ENCODE results near the gene MAN1B1.

MAN1B1 gene

DNA sequence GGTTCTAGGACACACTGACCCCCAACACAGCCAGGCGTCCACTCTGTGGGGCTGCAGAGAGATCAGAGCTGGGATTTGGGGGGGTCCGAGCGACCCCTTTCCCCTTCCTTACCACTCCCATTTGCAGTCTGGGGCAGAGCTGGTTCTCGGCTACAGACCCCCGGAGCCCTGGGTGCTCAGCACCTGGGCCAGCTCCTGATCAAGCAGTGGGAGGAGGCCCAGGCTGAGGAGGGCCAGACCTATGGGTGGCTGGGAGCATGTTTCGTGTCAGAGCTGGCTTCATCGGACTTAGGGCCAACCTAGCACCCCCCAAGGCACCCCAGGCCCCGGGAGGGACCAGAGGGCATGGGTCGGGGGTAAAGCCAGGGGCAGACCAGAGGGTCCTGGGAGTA is 59.7 kb downstream of the MAN1B1 start:
- no peak for DNase-seq (ENCODE audit: low read depth)

DNA sequence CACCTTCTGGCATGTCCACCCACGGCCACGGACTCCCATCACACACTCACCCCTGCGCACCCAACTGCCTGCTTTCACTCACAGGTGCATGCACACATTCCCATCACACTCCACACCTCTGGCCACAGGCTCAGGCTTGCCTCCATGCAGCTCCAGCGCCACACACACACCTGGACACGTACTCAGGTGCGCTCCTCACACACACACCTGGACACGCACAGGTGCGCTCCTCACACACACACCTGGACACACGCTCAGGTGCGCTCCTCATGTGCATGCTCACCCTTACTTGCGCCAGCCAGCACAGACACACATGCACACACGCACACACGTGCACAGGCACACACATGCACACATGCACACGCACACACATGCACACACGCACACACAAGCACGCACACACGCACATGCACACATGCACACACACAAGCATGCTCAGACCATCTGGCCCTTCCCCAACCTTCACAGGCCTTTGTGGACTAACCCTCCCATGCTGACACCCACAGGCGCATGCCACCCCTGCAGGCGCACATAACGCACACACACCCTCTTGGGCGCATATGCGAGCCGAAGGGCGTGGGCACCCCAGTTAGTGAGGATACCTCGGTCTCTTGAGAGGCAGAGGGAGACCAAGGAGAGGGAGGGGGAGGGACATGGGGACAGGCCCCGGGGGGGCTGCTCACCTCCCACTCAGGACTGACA is 60.5 kb downstream of the MAN1B1 start:
- DNase-seq (ENCODE audit: low read depth): no peak

DNA sequence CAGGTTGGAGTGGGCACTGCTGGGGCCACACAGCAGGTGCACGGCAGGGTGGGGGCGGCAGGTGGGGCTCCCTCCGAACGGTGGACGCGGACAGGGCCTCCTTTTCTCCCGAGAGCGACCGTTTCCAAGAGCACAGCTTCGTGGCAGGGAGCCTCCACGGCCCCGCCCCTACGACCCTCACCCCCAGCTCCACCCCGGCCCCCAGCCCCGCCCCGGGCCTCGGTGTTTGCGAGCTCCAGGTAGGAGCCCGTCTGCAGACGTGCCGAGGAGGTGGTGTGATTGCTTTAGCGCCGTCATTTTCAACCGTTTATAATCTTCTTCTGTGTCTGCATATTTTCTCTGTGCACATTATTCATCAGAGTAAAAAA is 61.0 kb downstream of the MAN1B1 start:
- DNase-seq (ENCODE audit: low read depth): no peak

DNA sequence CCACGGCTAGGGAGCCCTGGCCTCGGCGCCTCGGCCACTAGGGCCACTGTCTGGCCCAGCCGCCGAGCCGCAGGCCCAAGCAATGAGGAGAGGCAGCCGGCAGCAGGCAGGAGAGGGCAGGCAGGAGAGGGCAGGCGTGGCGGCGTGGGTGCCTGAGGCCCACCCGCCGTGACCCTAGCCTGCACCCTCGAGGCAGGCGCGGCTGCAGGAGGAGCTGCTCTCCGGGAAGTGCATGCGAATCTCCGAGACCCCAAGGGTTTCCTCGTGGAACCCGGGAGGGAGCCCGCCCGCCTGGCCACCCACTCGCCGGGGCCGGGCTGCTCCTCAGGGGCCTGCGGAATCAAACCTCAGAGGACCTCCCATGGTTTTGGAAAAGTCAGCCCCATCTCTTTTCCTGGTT is 61.5 kb downstream of the MAN1B1 start:
- DNase-seq (ENCODE audit: low read depth): no peak

DNA sequence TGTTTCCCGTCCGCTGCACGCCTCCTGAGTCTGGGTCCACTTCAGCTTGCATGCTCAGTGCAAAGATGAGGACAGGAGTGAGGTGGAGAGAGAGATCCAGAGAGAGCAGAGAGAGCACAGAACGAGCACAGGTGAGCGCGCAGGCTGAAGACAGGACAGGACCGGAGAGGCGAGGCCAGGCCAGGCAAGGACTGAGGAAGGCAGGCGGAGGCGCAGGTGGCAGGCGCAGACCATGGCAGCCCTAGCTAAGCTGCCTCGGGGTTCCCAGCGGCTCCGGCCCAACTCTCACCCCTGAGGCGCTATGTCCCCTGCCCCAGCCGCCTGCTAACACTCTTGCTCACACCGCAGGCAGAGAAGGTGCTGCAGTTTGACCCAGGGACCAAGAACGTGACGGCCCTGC is 61.9 kb downstream of the MAN1B1 start:
- DNase-seq (ENCODE audit: low read depth): no peak

DNA sequence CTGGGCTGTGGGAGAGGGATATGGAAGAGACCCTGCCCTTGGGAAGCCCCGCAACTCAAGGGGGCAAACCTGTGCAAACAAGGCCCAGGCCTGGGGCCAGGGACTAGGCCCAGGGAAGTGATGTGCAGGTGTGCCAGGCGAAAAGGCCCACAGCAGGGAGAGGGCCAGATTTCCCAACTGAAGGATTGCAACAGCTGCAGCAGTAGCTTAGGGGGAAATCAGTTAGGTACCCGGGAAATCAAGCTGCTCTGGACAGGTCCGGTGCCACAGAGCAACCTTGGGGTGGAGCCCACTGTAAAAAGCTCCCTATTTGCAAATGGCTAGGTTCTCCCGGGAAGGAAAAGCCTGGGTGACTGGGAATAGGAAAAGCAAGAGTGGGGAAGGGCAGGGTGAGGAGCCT is 62.6 kb downstream of the MAN1B1 start:
- DNase-seq (ENCODE audit: low read depth): no peak

DNA sequence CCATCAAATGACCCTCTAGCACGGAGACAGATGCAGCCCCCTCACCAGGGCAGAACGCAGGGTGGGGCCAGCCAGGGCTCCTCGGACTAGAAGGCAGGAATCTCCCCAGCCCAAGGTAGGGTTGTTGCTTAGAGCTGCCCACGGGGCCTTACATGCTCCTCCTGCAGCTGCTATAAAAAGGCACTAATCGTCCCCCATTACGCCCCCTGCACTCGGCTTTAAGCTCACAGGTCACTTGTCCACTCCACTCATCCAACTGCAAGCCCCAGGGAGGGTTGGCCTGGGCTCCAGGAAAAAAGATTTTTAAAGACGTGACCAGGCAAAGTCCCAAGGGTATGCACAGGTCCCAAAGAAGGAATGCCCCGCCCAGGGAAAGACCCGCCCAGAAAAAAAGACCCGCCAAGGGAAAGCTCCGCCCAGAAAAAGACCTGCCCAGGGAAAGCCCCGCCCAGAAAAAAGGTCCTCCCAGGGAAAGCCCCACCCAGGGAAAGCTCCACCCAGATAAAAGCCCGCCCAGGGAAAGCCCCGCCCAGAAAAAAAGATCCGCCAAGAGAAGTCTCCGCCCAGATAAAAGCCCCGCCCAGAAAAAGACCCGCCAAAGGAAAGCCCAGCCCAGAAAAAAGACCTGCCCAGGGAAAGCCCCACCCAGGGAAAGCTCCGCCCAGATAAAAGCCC is 63.3 kb downstream of the MAN1B1 start:
- DNase-seq (ENCODE audit: low read depth): peak; percentile 83

DNA sequence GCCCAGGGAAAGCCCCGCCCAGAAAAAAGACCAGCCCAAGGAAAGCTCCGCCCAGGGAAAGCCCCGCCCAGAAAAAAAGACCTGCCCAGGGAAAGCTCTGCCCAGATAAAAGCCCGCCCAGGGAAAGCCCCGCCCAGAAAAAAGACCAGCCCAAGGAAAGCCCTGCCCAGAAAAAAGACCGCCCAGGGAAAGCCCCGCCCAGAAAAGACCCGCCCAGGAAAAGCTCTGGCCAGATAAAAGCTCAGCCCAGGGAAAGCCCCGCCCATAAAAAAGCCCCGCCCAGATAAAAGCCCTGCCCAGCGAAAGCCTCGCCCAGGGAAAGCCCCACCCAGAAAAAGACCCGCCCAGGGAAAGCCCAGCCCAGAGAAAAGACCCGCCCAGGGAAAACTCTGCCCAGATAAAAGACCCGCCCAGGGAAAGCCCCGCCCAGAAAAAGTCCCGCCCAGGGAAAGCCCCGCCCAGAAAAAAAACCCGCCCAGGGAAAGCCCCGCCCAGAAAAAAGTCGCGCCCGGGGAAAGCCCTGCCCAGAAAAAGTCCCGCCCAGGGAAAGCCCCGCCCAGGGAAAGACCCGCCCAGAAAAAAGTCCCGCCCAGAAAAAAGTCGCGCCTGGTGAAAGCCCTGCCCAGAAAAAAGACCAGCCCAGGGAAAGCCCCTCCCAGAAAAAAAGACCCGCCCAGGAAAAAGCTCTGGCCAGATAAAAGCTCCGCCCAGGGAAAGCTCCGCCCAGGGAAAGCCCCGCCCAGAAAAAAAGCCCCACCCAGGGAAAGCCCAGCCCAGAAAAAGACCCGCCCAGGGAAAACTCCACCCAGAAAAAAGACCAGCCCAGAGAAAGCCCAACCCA is 64.1 kb downstream of the MAN1B1 start:
- peak; percentile 81 for DNase-seq (ENCODE audit: low read depth)

DNA sequence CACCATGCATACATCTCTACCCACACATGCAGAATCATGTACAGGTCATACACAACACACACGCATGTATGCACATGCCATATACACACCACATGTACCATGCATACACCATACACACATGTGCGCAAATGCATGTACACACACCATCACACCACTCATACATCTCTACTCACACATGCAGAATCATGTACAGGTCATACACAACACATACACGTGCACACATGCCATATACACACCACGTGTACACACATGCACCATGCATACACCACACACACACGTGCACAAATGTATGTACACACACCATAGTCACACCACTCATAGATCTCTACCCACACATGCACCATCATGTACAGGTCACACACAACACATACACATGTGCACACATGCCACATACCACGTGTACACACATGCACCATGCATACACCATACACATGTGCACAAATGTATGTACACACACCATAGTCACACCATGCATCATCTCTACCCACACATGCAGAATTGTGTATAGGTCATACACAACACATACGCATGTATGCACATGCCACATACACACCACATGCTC is 66.1 kb downstream of the MAN1B1 start:
- DNase-seq (ENCODE audit: low read depth): no peak

DNA sequence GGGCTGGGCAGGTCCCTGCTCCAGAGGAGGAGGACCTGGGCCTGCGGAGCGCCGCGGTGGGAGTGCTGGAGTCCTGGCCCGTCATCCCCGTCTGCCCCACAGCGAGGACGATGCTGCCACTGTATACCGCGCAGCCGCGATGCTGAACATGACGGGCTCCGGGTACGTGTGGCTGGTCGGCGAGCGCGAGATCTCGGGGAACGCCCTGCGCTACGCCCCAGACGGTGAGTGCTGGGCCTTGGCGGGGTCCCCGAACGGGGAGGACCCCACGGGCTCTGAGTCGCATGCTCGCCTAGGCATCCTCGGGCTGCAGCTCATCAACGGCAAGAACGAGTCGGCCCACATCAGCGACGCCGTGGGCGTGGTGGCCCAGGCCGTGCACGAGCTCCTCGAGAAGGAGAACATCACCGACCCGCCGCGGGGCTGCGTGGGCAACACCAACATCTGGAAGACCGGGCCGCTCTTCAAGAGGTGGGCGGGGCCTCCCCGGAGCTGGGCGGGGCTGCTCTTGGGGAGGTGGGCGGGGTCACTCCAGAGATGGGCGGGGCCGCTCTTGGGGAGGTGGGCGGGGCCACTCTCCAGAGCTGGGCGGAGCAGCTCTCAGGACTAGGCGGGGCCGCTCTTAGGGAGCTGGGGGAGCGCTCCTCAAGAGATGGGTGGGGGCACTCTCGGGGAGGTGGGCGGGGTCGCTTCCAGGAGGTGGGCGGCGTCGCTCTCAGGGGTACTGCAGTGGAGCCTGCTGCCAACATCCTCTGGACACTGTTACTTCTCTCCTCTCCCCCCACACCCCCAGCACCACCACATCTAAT is 70.0 kb downstream of the MAN1B1 start:
- peak; percentile 73 for DNase-seq (ENCODE audit: low read depth)

DNA sequence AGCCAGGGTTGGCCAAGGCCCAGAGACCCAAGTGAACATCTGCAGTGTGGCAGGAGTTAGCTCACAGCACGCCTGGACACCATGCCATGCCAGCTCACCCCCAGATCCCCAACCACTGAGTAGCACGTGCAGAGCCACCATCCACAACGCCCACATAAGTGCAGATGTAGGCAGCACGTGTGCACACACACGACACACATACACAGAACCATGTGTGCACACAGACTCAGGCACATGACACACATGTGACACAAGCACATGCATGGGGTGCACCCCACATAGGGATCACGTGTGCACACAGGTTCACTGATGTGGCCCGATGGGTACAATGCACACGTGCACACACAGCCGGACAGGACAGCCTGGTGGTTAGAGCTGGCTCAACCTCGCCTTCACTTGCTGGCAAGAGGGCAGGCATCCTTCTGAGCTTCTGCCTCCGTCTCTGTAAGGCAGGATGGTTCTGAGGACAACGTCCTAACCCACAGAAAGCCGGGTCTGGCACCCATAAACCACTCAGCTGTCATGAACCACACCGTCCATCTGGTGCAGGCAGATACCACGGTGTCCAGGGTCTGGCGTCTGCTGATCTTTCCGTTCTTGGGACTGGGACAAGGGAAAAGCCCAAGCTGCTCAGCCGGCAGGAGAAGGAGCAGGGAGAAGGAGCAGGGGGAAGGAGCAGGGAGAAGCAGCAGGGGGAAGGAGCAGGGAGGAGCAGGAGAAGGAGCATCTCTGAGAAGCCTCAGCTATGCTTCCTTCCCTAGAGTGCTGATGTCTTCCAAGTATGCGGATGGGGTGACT is 71.0 kb downstream of the MAN1B1 start:
- DNase-seq (ENCODE audit: low read depth): peak; percentile 45

DNA sequence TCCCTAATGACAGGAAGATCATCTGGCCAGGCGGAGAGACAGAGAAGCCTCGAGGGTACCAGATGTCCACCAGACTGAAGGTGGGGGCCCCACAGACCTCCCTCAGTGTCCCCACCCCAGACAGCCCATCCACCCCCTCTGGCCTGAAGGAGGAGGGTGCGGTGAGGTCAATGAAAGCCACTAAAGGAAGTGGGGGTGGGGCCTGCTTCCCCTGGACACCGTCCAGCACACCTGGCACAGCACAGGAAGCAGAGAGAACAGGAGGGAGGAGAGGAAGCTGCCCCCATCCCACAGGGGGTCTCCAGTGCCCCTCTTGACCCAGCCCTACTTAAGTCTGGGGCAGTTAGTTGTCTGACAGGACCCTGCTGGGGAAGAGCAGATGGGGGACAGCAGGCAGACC is 71.8 kb downstream of the MAN1B1 start:
- DNase-seq (ENCODE audit: low read depth): no peak

Measured in CMK (cell line).